Ovary (tissue), 3 donors: ENCODE data around the gene WDR91.

Experiments
- CTCF ChIP-seq, 3 donors: fragments of 450-650 bp in 2 of 3; fragments of 200-600 bp in 1 of 3; IDR thresholded peaks; one replicate each; pipeline versions ENCODE4 v1.5.1 to v1.8.0; 2016 to 2022; ENCODE audit warnings: antibody characterized with exemption in 3 of 3, mild to moderate bottlenecking in 1 of 3
- EP300 ChIP-seq: sonication (generic); formaldehyde crosslinking; IDR thresholded peaks from one replicate; pipeline ENCODE4 v1.6.1; 2017; ENCODE audit warnings: antibody characterized with exemption
- POLR2A ChIP-seq: fragments of 450-650 bp; IDR thresholded peaks from one replicate; pipeline ENCODE4 v1.6.1; 2017; ENCODE audit warnings: antibody characterized with exemption, mild to moderate bottlenecking, moderate library complexity
- donor health status: DM: no; HTN: no; CAD: no.

- TF ChIP-seq CTCF (IDR thresholded peaks at IDR 0.05), result no peak
- TF ChIP-seq POLR2A, result no peak
- TF ChIP-seq EP300, result no peak
Observed at GRCh38 chr7:135164357-135165061, 46.8 kb downstream of the WDR91 start.
